Dedifferentiated amniotic fluid mesenchymal stem cell (primary cell): Measurements from ENCODE around the gene RAD21L1.

ENCODE experiments used
- DNase-seq: peaks from one replicate; pipeline ENCODE4 v3.0.0-alpha.2; 2016; ENCODE audit errors: extremely low spot score

The RAD21L1 gene

GRCh38 chr20:1295276-1295930 is 69.6 kb downstream of the RAD21L1 start:
- DNase-seq: no peak

GRCh38 chr20:1296117-1296610 is 70.3 kb downstream of the RAD21L1 start:
- DNase-seq: no peak

- DNase-seq: no peak
Observed at GRCh38 chr20:1296922-1297321, 71.1 kb downstream of the RAD21L1 start.

GRCh38 chr20:1297486-1297885 is 71.6 kb downstream of the RAD21L1 start:
- DNase-seq: no peak

- DNase-seq: no peak
Observed at GRCh38 chr20:1298166-1298565, 72.3 kb downstream of the RAD21L1 start.

- no peak for DNase-seq
Observed at GRCh38 chr20:1298888-1299511, 73.2 kb downstream of the RAD21L1 start.

- DNase-seq: no peak
Observed at GRCh38 chr20:1299522-1299921, 73.7 kb downstream of the RAD21L1 start.

- no peak for DNase-seq
Observed at GRCh38 chr20:1300083-1300840, 74.4 kb downstream of the RAD21L1 start.

GRCh38 chr20:1301031-1301529 is 75.2 kb downstream of the RAD21L1 start:
- no peak for DNase-seq

GRCh38 chr20:1302685-1303541 is 77.1 kb downstream of the RAD21L1 start:
- no peak for DNase-seq

- DNase-seq: no peak
Observed at GRCh38 chr20:1304710-1305515, 79.1 kb downstream of the RAD21L1 start.
